Activated naive CD8-positive, alpha-beta T cell treated with anti-CD3 and anti-CD28 coated beads for 36 hours (primary cell): Measurements from ENCODE around the gene ITPR3. TPM values are rescaled to one million over a fixed set of nuclear protein-coding genes. Genes with fewer than 3 reads are reported as not detected.

ENCODE experiments used
- DNase-seq: peaks from one replicate; pipeline ENCODE4 v3.0.0; 2021
- H3K27ac Mint-ChIP-seq: one replicate; pipeline ENCODE4 v1.8.0; 2022; ENCODE audit warnings: mild to moderate bottlenecking, moderate library complexity, mixed read lengths
- H3K27me3 Mint-ChIP-seq: one replicate; pipeline ENCODE4 v1.8.0; 2022; ENCODE audit warnings: mild to moderate bottlenecking, mixed read lengths
- H3K36me3 Mint-ChIP-seq: one replicate; pipeline ENCODE4 v1.8.0; 2021; ENCODE audit warnings: mild to moderate bottlenecking, mixed read lengths
- H3K4me1 Mint-ChIP-seq: one replicate; pipeline ENCODE4 v1.8.0; 2021; ENCODE audit warnings: mixed read lengths
- H3K4me3 Mint-ChIP-seq: one replicate; pipeline ENCODE4 v1.8.0; 2022; ENCODE audit warnings: mild to moderate bottlenecking, moderate library complexity, mixed read lengths
- H3K9me3 Mint-ChIP-seq: one replicate; pipeline ENCODE4 v1.8.0; 2022; ENCODE audit warnings: mixed read lengths
- total RNA-seq, 2 experiments: library from RNA; stranded (reverse); gene quantifications; one replicate each; pipeline ENCODE4 v1.2.3, GENCODE V29; 2021

Gene ITPR3
- total RNA-seq, 2 experiments from 2014 or later, result 35.5 to 36.6 TPM

DNA sequence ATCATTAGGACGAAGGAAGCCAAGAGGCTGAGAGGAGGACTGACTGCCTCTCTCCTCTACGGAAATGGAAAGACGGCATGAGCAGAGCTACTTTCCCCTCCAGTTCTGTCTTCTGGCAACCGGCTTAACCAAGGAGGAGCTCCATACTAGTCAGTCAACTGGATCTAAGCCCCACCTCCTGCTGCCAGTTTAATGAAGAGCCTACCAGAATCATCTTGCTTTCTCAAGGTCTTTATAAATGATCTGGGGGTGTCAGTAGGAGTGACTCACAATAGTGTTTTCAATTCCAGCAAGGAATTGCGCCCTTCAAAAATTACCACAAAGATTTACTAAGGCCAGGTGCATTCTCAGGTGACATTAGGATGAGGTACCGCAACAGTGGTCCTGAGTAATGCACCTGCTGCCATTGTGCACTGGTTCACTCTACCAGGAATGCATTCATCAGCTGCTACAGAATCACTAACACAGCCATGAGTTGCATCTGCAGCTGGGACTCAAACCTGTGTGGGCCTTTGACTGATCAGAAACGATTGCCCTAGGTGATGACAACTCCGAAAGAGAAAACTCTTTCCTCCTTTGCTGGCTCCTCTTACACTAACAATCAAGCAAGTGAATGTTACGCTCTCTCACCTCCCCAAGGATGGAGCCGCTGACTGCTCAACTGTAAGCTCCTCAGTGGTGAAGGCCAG lies 87.5 kb downstream of the ITPR3 start:
- Mint-ChIP-seq H3K36me3 (peaks cover 38% of the 10 kb centered on the region), H3K27me3 (no peaks in the 10 kb centered on the region), H3K4me3 (peak overlapping the region; percentile 26), H3K27ac (no peak overlapping the region), H3K9me3 (no peaks in the 10 kb centered on the region), H3K4me1 (peaks cover 35% of the 10 kb centered on the region)
- DNase-seq, result no peak

DNA sequence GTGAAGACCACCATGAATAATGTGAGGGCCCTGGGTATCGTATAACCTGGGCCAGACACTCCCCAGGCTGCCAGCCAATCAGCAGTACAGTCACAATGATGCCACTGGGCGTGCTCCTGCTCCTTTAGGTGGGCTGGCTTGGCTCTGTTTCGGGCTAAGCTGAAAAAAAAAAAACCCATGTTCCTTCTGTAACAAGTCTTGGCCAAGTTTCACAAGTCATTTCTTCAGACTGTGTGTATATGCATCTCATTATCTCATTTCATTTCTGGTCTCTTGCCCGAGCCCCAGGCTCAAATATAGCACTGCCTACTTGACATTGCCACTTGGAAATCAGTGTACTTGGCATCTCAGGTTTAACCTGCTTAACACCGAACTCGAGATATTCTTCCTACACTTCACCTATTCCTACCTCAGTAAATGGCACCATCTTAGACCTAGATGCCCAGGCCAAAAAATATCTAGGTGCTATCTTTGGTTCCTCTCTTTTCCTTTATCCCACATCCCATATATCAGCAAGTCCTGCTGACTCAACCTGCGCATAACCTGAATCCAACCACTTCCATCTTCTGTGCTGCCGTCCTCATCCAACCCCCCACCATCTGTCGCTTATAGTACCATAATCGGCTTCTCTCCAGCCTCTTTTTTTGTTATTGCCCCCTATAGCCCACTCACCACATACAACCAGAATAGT lies 88.6 kb downstream of the ITPR3 start:
- Mint-ChIP-seq H3K27me3 (no peaks in the 10 kb centered on the region), H3K4me1 (peaks cover 35% of the 10 kb centered on the region), H3K36me3 (peaks cover 35% of the 10 kb centered on the region), H3K27ac (peak overlapping the region; percentile 28), H3K9me3 (no peaks in the 10 kb centered on the region), H3K4me3 (peak overlapping the region; percentile 95)
- no peak for DNase-seq

- peaks cover 35% of the 10 kb centered on the region for H3K4me1 Mint-ChIP-seq
- H3K4me3 Mint-ChIP-seq, result peak overlapping the region; percentile 95
- H3K36me3 Mint-ChIP-seq, result peaks cover 35% of the 10 kb centered on the region
- no peaks in the 10 kb centered on the region for H3K9me3 Mint-ChIP-seq
- H3K27ac Mint-ChIP-seq, result peak overlapping the region; percentile 99
- no peak for DNase-seq
- no peaks in the 10 kb centered on the region for H3K27me3 Mint-ChIP-seq
Measured at GRCh38 chr6:33710296-33711121, 89.4 kb downstream of the ITPR3 start.

- peak within 1 kb of the TSS; percentile 99 for H3K27ac Mint-ChIP-seq
- peak; percentile 97 for DNase-seq
- H3K4me1 Mint-ChIP-seq, result peaks cover 31% of the 10 kb centered on the region
- H3K36me3 Mint-ChIP-seq, result peaks cover 32% of the 10 kb centered on the region
- no peaks in the 10 kb centered on the region for H3K27me3 Mint-ChIP-seq
- H3K9me3 Mint-ChIP-seq, result no peaks in the 10 kb centered on the region
- H3K4me3 Mint-ChIP-seq, result peak within 1 kb of the TSS; percentile 95
Measured at GRCh38 chr6:33711140-33712129, 90.3 kb downstream of the ITPR3 start, which contains the start of gene UQCC2. TSS of gene UQCC2 (minus strand) at chr6:33711700. CDS start at chr6:33711686, 14 bp downstream.

GRCh38 chr6:33712914-33713313 lies 91.8 kb downstream of the ITPR3 start:
- Mint-ChIP-seq H3K9me3 (no peaks in the 10 kb centered on the region), H3K27ac (no peak overlapping the region), H3K36me3 (peaks cover 29% of the 10 kb centered on the region), H3K27me3 (no peaks in the 10 kb centered on the region), H3K4me1 (peaks cover 28% of the 10 kb centered on the region), H3K4me3 (no peak overlapping the region)
- DNase-seq, result no peak

GRCh38 chr6:33713786-33714185 lies 92.7 kb downstream of the ITPR3 start:
- Mint-ChIP-seq H3K4me1 (peaks cover 24% of the 10 kb centered on the region), H3K9me3 (no peaks in the 10 kb centered on the region), H3K27me3 (no peaks in the 10 kb centered on the region), H3K27ac (no peak overlapping the region), H3K4me3 (no peak overlapping the region), H3K36me3 (peaks cover 24% of the 10 kb centered on the region)
- DNase-seq, result no peak

GRCh38 chr6:33714385-33715040 lies 93.4 kb downstream of the ITPR3 start:
- no peak for DNase-seq
- Mint-ChIP-seq H3K27me3 (no peaks in the 10 kb centered on the region), H3K4me1 (peaks cover 18% of the 10 kb centered on the region), H3K4me3 (no peak overlapping the region), H3K36me3 (peaks cover 18% of the 10 kb centered on the region), H3K27ac (no peak overlapping the region), H3K9me3 (no peaks in the 10 kb centered on the region)

- DNase-seq, result no peak
- peaks cover 6% of the 10 kb centered on the region for H3K27me3 Mint-ChIP-seq
- peaks cover 4% of the 10 kb centered on the region for H3K4me1 Mint-ChIP-seq
- no peaks in the 10 kb centered on the region for H3K9me3 Mint-ChIP-seq
- no peak overlapping the region for H3K27ac Mint-ChIP-seq
- H3K4me3 Mint-ChIP-seq, result no peak overlapping the region
- H3K36me3 Mint-ChIP-seq, result peaks cover 1% of the 10 kb centered on the region
Measured at GRCh38 chr6:33716379-33716778, 95.3 kb downstream of the ITPR3 start.

DNA sequence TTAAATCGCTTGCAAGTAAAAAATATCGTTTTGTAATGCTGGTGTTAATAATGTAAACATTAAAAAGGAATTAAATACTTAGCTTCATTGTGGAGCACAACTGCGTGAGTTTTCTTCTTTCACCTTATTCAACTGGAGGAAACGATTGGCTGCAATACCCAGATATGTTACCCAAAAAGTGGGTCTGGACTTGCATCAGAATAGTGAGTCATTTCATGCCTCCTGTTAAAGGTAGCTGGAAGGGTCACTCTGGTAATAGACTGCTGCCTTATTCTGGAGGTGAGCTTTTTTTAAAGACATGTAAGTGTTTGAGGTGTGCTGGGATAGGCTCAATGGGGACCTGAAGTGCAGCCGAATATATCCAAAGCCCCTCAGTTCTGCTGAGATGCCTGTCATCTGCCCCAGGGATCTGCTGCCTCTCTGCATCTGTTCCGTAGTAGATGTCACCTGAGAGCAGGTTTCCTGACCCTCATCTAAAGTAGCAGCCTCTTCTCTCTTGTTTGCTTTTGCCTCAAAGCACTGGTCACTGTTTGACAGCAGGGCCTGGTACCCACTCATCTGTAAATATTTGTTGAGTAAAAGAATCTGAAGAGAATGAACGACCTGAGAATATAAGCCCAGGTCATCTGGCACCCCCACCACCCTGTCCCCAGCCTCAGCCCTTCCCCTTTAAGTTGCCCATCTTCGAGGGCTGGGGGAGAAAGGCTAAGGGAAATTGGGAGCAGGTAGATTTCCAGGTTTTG lies 95.9 kb downstream of the ITPR3 start:
- H3K9me3 Mint-ChIP-seq, result no peaks in the 10 kb centered on the region
- peaks cover under 1% of the 10 kb centered on the region for H3K4me1 Mint-ChIP-seq
- no peak for DNase-seq

DNA sequence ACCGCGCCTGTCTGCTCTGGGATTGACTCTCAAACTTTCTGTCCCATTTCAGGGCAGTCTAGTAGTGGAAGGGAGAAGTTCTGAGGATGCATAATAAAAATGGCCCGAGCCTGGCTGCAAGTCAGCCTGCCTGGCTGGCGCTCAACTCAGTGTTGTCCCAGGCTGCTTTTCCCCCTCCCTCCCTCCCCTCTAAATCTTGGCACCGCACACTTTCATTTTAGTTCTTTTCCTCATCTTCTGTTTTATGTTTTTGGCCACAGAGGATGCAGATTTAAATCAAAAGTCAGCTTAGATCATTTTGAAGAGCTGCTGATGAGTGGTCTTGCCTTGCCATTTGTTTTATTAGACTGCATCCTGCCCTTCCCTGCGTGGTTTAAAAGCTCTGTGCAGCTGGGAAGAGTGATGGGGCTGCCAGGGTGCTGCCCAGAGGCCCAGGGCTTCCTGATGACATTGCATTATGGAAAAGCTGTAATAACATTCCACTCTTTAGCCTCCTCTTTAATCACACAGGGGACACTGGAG lies 96.9 kb downstream of the ITPR3 start:
- Mint-ChIP-seq H3K9me3 (no peaks in the 10 kb centered on the region), H3K4me1 (no peaks in the 10 kb centered on the region), H3K4me3 (no peak overlapping the region), H3K36me3 (no peaks in the 10 kb centered on the region), H3K27ac (no peak overlapping the region), H3K27me3 (peaks cover 6% of the 10 kb centered on the region)
- DNase-seq, result no peak

More for the DNA sequence above, 95.9 kb downstream of the ITPR3 start:
- Mint-ChIP-seq H3K36me3 (no peaks in the 10 kb centered on the region), H3K4me3 (no peak overlapping the region), H3K27me3 (peaks cover 6% of the 10 kb centered on the region), H3K27ac (no peak overlapping the region)

DNA sequence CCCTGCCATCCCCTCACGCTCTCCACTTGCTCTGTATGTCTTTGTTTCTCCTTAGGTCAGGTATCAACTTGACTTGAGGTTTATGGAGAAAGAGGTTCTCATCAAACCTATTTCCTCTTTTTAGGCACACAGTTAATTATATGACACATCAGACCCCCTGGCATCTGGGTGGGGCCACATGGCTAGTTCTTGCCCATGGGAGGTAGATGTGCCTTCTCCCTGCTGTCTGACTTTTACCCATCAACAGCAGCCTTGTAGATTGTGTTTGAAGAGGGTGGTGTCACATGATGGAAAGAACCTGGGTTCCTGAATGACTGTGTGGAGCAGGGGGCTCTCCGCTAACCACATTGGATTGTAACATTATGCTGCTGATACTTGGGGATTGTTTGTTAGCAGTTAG lies 97.6 kb downstream of the ITPR3 start:
- H3K36me3 Mint-ChIP-seq, result no peaks in the 10 kb centered on the region
- H3K27ac Mint-ChIP-seq, result no peak overlapping the region
- no peak overlapping the region for H3K4me3 Mint-ChIP-seq
- peaks cover 3% of the 10 kb centered on the region for H3K4me1 Mint-ChIP-seq
- no peaks in the 10 kb centered on the region for H3K9me3 Mint-ChIP-seq
- DNase-seq, result no peak
- H3K27me3 Mint-ChIP-seq, result peaks cover 6% of the 10 kb centered on the region

DNA sequence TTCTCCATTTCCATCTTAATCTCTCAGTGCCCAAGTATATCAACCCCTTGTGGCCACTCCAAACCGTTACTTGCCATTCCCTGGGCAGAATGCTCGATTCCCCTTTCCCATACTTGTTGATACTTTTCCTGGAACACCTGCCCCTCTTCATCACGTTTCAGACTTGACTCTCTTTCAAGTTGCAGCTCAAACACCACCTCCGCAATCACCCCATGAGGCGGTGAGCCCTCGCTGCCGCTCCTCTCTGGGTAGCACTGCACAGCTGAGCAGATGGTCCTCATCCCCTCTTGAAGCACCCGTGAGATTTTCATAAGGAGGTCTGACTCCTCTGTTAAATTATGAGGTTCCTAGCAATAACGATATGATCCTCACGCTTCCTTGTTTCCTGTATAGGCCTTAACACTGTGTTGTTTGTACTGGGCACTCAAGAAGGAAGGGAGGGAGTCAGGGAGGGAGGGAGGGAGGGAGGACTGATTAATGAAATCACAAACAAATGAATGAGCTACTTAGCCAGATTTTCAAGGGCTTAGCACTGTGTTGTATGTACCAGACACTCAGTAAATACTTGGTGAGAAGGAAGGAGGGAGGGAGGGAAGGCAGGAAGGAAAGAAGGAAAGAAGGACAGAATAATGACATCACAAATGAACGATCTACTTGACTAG lies 98.3 kb downstream of the ITPR3 start:
- Mint-ChIP-seq H3K4me1 (peaks cover 9% of the 10 kb centered on the region), H3K27ac (no peak overlapping the region), H3K36me3 (no peaks in the 10 kb centered on the region), H3K9me3 (no peaks in the 10 kb centered on the region), H3K27me3 (peaks cover 6% of the 10 kb centered on the region), H3K4me3 (no peak overlapping the region)
- DNase-seq, result no peak

- H3K4me3 Mint-ChIP-seq, result no peak overlapping the region
- no peak for DNase-seq
- peaks cover 6% of the 10 kb centered on the region for H3K27me3 Mint-ChIP-seq
- H3K36me3 Mint-ChIP-seq, result no peaks in the 10 kb centered on the region
- H3K4me1 Mint-ChIP-seq, result peaks cover 16% of the 10 kb centered on the region
- H3K9me3 Mint-ChIP-seq, result no peaks in the 10 kb centered on the region
- H3K27ac Mint-ChIP-seq, result no peak overlapping the region
Measured at GRCh38 chr6:33720998-33721397, 99.9 kb downstream of the ITPR3 start.
